NK-92 (cell line): ENCODE results near the gene AKAIN1.

Source experiments
- DNase-seq: peaks from one replicate; lab custom pipeline; 2025; ENCODE audit not compliant: unreplicated experiment; lab: John Stamatoyannopoulos, UW

The AKAIN1 gene

DNA sequence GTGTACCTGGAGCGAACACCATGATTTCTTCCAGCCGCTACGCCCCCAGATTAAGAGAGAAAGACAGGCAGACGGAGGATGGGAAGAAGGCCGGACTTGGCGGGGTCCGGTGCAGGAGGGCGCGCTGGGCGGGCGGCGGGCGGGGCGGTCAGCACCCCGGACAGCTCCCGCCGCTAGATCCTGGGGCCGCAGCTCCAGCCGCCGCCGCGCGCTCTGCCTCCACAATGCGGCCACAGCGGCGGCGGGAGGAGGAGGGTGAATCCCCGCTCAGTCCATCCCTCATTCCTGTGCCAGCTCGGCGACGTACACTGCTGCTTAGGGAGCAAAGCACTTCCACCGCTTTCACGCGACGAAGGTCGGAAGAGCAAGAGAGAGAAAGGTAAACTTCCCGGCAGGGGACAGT, at the start of gene AKAIN1:
Gene AKAIN1, minus strand, starts transcription at position 226 of the 403 bp plus-strand sequence. Its CDS starts 204 bp downstream, at position 22.
- DNase-seq, result no peak

DNA sequence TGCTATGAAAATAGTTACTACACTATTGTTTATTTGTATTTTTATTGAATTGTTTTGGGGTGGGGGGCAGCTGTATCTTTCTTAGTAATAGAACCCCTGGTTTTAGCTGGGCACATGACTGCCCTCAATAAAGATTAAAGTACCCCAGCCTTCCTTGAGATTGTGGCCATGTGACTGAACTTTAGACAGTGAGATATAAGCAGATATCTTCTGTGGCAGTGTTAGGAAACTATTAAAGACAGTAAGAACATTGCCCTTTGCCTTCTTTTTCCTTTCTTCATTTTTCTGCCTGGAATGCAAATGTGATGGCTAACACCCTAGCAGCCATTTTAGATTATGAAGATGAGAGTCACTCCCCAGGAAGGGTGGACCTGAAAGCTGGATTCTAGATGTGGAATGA, 47.9 kb upstream of the AKAIN1 start:
- DNase-seq, result no peak

DNA sequence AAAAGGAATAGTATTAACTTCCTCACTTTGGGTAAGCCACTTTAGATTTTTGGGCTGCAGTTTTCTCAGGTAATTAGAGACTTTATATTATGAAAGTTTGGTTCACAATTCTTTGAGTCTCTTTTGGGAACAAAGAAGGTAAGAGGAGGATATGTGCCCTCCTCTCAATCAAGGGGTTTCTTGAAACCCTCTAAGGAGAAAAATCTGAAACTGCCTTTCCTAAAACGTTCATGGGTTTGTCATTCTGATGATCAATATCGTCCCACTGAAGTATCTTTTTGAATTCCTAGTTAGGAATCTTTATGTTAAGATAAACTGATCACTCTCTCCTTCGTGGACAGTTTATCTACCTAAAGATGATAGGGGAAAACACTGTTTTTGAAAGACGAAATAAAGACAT, 42.4 kb upstream of the AKAIN1 start:
- no peak for DNase-seq

DNA sequence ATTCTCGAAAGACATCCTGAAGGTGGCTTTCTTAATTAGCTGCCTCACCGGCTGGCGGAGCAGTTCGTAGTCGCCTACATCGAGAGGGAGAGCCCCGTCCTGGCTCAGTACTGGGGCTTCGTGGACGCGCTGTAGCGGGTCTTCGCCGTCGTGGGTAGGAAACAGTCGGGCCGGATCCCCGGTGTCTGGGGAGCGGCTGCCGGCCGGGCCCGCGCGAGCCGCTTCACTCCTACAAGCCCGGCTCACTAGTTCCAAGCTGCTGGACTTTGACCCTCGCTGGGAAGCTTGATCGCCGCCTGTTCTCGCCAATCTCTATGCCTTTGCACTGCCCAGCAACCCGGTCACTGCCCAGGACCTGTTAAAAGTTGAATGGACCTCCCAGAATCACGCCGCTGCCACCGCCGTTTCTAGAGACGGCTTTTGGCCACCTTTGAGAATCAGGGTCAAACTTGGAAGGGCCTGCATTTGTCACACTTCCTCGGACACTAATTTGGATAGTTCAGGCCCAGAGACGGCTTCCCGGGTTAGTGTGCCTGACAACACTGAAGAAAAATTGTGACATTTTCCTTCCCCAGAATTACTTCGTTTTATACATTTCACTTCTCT, 41.4 kb upstream of the AKAIN1 start:
- DNase-seq, result no peak

DNA sequence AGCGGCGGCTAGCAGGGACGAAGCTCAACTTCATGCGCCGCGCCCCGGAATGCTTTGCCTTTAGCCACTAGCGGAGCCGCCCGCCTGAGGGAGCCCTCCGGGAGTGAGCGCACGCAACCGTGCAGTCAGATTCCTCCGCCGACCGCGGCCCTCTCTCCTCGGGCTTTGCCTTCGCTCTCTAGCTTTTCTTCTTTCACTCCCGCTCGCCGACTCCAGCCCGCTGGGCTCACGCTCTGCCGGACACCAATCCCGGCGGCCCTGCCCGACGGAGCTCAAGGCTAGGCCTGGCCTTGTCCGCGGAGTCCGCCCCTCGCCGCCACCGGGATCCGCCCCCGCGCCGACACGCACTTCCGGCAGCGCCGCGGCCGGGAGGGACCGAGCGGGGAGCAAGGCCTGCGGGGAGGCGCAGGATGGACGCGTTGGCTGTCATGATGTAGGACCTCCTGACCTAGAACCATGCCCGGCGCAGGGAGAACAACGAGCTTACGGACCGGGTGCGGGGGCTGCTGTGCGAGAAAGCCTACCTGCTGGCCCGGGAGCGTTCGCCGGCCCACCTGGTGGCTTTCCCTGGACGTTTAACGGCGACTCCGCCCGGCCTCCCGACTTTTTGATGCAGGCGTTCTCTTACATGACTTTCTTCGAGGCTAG, 40.8 kb upstream of the AKAIN1 start:
- DNase-seq, result no peak

DNA sequence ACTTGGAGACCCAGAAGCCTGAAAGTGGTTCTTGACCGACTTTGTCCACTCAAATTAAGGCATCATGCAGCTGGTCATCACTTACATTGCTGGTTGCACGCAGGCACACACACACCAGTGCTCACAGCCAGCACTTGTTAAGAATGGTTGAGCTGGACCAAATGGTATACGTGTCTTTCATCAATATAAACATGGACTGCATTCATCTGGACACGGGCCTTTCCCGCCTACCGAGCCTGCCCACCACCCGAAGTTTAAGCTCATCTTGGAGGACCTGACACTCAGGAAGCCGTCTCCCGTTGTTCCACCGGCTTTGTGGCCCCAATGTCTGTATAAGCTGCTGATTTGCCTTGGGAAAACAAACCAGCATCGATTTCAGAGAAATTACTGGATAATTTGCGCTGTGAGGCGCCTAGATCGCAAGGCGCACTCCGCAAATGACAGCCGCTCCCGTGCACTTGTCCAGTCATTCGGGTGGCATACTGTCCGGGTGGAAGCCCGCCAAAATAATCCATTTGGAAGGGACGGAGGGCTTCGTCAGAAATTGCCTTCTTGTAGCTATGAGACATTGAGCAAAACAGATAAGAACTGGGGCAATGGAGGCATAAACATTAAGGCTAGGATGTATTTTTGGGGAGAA, 40.1 kb upstream of the AKAIN1 start:
- DNase-seq, result no peak

GRCh38 chr18:5214583-5215351, 17.7 kb upstream of the AKAIN1 start:
- no peak for DNase-seq

- no peak for DNase-seq
Observed at GRCh38 chr18:5207471-5208150, 10.6 kb upstream of the AKAIN1 start.

DNA sequence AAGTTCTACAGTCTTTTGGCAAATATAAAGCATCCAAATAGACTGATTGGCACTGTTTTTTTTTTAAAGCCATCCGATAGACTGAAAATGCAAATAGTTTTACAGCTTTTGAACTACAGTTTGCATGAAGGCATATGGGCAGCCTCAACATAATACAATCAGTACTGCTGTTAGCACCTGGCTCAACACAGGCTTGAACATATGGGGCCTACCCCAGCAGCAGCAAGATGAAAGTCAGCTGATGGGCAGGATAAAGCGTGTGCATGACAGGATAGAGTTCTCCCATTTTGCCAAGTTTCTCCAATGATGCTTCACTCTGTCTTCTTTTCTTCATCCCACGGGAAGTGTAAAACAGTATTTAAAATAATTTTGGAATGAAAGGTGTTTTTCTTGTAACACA, 1.3 kb upstream of the AKAIN1 start:
- DNase-seq, result no peak

GRCh38 chr18:5197461-5197860, 404 bp upstream of the AKAIN1 start:
- DNase-seq, result no peak

GRCh38 chr18:5196253-5197031, 615 bp downstream of the AKAIN1 start:
- no peak for DNase-seq

DNA sequence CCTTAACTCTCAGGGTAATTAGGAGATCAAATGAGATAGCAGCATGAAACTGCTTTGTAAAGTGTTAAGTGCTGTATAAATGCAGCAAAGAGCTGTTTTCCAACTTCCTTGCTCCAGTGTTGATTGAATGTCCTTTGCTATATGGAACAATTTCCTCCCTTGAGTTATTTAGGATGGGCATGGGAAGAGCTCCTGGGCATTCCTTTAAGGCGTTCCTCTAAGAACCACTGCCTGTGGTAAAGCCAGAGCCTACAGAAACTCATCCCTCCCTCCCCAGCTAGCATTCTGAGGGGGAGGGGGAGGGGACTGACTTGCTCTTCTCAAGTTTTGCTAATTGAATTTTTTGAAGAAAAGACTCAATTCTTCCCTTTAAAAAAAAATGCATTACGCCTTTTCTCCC, 1.4 kb downstream of the AKAIN1 start:
- no peak for DNase-seq

- no peak for DNase-seq
Observed at GRCh38 chr18:5180254-5180653, 16.8 kb downstream of the AKAIN1 start.

DNA sequence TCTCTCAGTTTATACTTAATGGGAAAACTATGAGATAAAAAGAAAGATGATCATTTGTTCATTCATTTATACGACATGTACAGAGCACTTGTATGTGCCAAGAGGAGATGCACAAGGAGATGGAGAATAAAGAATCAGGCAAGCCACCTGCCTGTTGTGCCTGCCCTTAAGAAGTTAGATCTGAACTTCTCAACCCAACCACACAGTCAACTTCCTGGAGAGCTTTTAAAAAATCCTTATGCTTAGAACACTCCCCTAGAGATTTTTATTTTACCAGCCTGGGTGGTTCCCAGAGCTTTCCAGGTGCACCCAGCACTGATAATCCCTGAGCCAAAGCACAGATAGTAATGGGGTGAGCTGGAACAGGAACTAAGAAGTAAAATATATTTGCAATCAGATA, 18.5 kb downstream of the AKAIN1 start:
- DNase-seq, result no peak

DNA sequence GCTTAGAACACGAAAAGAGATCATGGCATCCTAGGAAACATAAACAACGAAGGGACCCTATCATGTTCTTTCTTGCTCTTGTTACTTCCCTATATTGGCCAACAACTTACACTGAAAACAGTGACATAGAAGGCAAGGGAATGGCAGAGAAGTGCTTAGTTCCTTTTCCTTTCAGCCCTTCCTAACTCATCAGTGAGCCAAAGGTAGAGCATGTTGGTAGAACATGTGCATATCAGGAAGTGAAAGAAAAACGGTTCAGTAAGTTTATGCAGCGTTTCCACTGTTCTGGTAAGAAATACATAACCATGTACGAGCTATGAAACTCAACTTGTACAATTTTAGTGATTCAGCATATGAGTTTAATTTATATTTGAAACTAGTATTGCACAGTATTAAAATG, 21.7 kb downstream of the AKAIN1 start:
- DNase-seq, result no peak

DNA sequence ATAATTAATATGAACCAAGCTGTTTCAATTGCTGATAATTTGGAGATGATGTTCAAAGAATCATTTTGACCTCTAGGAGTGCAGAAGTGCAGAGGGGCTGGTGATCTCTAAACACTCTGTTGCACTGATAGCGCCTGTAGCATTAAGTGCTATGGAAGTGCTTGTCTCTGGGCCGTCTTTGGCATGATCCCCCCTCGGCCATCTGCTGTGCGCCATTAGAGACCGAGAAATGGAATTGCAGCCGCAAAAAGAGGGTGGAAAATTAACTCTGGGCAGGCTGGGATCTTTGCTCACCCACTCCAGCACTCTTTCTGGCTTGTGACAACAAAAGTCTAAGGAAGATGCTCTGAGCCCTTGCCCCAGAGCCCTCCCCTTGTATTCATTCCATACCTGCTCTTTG, 23.4 kb downstream of the AKAIN1 start:
- DNase-seq, result no peak

DNA sequence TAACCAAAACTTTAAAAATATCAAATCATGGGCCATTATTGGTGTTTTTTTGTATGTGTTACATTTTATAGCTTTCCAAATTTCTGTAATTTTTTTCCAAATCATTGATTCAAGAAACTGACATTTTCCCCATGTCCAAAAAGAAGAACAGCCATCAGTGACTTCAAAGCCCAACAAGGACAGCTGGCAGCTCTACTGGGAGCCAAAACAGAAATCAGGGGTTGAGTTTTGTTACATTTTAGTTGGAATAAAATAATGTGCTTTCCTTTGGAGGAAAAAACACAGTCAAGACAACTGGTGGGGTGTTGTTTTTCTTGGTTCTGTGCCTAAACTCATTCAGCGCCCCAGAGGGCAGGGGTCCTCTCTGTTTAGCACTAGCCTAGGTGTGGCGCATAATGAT, 23.8 kb downstream of the AKAIN1 start:
- no peak for DNase-seq

DNA sequence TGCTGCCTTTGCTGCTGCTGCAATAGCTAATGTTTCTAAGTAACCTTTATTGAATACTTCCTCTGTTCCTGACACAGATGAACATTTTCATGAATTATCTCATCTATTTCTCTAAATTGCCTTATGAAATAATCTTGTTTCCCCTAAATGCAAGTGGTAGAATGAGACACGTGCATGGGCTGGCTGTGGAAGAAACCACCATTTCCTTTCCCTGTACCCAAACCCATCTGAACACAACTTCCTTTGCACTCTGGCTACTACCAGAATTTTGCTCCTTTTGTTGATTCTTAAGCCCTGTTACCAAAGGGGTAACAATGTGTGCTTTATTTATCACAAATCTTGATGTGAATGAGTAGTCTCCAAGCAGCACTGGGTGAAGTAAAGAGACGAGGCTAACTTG, 29.2 kb downstream of the AKAIN1 start:
- no peak for DNase-seq

GRCh38 chr18:5166606-5167280, 30.3 kb downstream of the AKAIN1 start:
- no peak for DNase-seq

DNA sequence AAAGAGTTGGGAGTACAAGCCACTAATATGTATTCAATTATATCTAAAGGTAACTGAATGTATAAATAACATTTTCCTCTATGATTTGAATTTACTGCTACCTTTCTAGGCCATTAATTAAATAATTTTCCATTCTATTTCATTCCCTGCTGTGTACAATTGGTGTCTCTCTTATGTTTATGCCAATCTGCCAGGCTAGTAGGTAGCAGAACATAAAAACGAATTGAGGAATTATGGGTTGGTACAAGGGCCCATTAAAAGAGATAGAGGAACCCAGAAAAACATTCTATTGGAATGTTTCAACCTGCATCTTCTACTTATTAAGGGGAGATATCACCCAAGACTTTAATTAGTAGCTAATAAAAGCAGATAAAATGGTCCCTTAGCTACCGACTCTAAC, 32.2 kb downstream of the AKAIN1 start:
- DNase-seq, result no peak
